Retina (tissue), 1 donor: Measurements from ENCODE around the gene COL20A1.

Experiments
- DNase-seq: peaks from one replicate; pipeline ENCODE4 v3.0.0-alpha.2; 2016

The COL20A1 gene

GRCh38 chr20:63310265-63310991, 17.4 kb downstream of the COL20A1 start:
- no peak for DNase-seq

DNA sequence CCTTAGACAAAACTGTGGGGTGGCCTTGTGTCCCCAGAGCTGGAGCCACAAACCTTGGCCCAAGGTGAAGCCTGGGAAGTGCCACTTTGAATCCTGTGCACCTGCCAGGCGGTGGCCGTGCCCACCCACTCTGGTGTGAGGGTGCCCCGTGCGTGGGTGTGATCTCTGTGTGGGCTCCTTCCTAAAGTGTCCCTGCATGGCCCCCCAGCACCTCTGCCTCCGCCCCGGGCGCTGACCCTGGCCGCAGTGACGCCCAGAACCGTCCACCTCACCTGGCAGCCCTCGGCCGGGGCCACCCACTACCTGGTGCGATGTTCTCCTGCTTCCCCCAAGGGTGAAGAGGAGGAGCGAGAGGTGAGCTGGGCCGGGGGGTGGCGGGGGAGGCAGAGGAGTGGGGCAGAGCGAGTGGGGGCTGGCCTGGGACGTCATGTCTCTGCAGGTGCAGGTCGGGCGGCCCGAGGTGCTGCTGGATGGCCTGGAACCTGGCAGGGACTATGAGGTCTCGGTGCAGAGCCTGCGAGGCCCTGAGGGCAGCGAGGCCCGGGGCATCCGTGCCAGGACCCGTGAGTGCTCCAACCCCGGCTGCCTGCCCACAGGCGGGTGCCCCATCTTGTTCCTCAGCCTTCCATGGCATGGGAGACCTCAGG, 18.3 kb downstream of the COL20A1 start:
- no peak for DNase-seq

- DNase-seq, result no peak
Observed at GRCh38 chr20:63311833-63312243, 18.9 kb downstream of the COL20A1 start.

GRCh38 chr20:63312273-63312672, 19.3 kb downstream of the COL20A1 start:
- no peak for DNase-seq

DNA sequence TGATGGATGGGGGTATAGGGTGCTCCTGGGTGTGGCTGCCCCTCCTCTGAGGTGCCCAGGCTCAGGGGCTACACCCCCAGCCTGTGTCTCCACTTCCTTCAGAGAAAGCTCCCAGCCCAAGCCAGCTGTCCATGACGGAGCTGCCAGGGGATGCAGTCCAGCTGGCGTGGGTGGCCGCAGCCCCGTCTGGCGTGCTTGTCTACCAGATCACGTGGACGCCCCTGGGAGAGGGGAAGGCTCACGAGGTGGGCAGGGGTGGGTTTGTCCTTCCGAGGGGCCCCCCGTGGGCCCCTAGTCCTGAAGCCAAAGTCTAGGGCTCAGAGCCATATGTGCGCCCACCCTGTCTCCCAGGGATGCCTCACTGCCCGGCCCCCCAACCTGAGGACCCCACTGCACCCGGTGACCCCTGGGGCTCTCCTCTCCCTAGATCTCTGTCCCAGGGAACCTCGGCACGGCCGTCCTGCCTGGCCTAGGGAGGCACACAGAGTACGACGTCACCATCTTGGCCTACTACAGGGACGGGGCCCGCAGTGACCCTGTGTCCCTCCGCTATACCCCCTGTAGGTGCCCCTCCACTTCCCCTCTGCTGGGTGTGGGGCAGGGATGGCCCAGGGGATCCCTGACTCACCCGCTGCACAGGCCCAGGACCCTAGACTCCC, 19.8 kb downstream of the COL20A1 start:
- DNase-seq, result no peak

- DNase-seq, result no peak
Observed at GRCh38 chr20:63313349-63314014, 20.5 kb downstream of the COL20A1 start.

- no peak for DNase-seq
Observed at GRCh38 chr20:63314015-63314471, 21.1 kb downstream of the COL20A1 start.

DNA sequence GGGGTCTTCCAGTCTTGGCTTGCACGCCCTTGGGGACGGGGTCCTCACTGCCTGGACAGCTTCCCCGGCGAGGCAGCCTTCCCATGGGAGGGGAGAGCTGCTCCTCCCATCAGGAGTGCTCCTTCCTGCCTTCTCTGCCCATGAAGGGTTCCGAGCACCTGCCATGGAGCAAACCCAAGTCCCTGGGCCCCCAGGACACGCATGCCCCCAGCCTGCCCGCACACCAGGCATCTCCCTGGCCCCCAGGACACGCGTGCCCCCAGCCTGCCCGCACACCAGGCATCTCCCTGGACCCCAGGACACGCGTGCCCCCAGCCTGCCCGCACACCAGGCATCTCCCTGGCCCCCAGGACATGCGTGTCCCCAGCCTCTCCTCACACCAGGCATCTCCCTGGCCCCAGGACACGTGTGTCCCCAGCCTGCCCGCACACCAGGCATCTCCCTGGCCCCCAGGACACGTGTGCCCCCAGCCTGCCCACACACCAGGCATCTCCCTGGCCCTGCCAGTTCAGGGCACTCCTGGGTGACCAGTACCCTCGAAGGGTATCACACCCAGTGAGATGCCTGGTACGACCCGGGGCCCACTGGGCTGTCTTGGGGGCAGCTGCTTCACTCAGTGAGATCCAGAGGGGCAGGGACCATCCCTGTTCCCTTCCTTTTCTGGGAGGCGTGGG, 21.7 kb downstream of the COL20A1 start:
- no peak for DNase-seq

DNA sequence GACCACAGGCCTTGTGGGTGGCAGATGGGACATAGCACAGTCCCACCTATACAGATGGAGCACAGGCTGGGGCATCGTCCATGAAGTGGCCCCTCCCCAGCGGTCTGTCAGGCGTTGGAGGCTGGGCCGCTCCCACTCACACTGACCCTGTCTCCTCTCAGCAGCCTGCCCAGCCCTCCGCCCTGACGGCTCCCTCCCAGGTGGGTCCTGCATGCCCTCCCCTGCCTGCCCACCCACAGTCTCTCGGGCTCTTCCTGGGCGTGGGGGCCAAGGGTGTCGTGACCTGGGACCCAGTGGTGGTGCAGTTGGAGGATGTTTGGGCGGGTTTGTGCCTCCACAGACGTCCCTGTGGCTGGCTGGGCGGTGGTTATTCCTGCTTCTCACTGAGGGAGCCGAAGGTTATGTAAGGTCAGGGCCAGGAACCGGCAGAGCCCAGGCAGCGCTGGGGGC, 22.3 kb downstream of the COL20A1 start:
- DNase-seq, result no peak

DNA sequence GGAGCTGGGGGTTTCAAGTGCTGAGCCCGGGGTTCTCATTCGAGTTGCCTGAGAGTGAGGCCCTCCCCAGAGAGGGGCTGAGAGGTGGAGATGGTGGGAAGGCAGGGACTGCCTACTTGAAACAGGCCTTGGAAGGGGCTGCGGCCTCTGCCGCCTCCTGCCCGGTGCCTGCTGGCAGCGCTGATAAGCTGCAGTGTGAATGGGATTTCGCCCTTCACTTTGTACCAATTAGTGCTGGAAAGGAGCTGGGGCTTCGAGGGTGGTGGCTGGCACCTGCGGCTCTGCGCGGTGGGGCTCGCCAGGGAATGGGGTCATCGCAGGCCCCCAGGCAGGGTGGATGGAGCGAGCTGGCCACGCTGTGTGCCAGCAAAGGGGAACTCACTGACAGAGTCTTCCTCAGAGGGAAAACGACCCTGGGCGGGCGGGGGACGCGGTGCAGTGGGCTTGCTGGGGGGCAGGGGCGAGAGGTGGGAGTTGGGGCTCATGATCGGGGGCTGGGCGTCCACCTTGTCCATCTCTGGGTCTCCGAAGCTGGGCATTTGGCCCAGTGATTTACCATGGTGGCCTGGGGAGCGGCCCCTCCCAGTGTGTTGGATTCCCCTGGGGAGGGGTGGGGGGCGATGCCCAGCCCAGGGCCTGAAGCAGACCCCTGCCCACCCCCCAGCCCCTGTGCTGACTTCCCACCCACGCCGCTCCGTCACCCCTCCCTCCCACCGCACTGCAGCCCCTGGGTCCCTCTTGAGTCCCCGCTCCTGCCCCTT, 22.9 kb downstream of the COL20A1 start:
- DNase-seq, result peak; percentile 65

DNA sequence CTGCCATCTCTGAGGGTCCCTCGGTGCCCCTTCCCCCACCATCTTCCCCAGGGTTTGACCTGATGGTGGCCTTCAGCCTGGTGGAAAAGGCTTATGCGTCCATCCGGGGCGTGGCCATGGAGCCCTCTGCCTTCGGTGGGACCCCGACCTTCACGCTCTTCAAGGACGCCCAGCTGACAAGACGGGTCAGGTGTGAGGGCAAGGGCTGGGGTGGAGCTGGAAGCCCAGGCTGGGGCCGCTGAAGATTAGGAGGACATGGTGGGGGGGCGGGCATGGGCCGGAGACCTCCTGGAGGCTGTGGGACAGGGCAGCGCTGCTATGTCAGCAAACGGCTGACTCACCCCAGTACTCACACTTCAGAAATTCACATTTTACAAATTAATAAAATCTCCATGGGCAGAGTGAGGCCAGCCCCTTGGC, 23.5 kb downstream of the COL20A1 start:
- no peak for DNase-seq

GRCh38 chr20:63317061-63317460, 24.1 kb downstream of the COL20A1 start:
- DNase-seq, result no peak

DNA sequence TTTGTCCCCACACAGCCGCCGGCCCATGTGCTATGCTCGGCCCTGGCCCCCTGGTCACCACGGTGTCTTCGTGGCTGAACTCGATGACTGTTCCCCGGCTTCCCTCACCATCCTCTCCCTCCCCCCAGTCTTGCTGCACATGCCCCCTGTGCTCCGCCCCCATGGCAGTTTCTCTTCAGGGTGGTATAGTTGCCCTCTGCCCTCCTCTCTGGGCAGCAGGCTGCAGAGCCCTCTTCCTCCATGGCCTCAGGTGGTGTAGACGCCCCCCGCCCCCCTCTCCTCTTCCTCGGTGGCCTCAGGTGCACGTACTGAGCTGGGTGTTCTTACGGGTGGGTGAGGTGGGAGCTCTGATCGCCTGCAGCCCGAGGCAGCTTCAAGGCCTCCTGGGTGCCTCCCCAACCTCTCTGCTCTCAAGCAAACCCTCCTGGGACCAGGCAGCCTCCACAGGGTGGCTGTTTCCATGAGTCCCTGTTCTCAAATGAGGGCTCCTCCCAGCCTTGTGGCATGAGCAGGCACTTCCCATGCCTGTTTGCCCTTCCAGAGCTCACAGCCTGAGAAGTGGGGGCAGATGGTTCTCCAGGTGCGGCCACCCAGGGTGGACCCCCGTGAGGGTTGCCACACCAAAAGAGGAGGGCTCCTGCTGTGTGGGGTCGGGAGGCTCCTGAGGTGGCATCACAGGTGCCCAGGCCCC, 24.8 kb downstream of the COL20A1 start:
- DNase-seq, result no peak

- no peak for DNase-seq
Observed at GRCh38 chr20:63318391-63319163, 25.6 kb downstream of the COL20A1 start.

GRCh38 chr20:63319164-63320040, 26.4 kb downstream of the COL20A1 start:
- DNase-seq, result no peak

- DNase-seq, result no peak
Observed at GRCh38 chr20:63320041-63320511, 27.1 kb downstream of the COL20A1 start.

DNA sequence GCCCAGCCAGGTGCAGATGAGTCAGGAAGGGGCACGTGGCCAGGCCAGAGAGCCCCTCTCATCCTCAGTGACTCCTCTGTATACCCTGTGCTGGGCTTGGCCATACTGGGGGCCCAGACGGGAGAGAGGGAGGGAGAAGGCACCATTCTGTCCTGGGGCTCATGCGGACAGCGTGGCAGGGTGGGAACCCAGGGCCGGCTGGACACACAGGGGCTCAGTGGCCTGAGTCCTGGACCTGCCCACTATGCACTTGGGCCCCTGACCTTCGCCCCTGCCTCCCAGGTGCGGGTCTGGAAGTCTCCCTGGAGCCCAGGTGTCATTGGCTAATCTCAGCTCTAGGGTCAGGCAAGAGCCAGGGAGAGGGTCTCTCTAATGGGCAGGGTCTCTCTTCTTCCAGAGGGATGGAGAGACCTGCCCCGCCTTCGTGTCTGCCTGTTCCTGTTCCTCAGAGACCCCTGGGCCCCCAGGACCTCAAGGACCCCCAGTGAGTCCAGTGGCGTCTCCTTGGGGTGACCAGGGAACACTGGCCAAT, 27.7 kb downstream of the COL20A1 start:
- no peak for DNase-seq

DNA sequence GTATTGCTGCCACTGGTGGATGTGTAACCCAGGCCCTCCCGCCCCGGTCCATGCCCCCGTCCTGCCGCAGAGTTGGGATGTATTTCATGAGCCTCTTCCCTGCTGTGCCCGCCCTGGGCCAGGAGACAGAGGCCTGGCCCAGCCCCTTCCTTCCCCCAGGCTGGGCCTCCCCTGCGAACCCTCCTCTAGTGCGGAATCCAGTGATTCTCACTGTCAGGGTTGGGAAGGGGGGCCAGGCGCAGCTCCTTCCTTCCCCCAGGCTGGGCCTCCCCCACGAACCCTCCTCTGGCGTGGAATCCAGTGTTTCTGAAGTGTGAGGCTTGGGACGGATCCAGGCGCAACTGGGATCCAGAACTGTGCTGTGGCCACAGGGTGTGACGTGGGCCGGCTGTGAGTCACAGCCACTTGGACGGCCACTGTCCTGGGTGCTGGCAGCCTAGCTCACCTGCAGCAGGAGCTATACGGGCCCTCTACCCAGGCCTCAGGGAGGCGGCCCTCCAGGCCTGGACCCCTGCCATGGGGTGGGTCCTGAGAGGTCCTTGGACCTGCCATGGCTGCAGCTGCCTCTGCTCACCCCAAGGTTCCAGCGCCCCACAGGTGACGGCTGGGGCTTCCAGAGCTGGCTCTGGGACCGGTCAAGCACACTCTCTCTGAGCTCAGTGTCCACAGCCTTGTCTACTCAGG, 28.3 kb downstream of the COL20A1 start:
- DNase-seq, result no peak
